HL-60 (cell line): ENCODE data around the gene FCHO2.

Experiments
- DNase-seq, 2 experiments: peaks; one replicate each; pipeline ENCODE4 v3.0.0-alpha.2; 2010 to 2020; ENCODE audit warnings: low read depth in 1 of 2, low spot score in 1 of 2
- H3K27ac ChIP-seq: fragments of 250-450 bp; sonication (Bioruptor Pico); replicated peaks from 2 replicates; pipeline ENCODE4 v1.5.1; 2020; ENCODE audit warnings: mild to moderate bottlenecking, moderate library complexity
- H3K27me3 ChIP-seq: fragments of 250-450 bp; sonication (Bioruptor Pico); 2 replicates; pipeline ENCODE4 v1.5.1; 2021; ENCODE audit warnings: mild to moderate bottlenecking, moderate library complexity; ENCODE audit not compliant: insufficient read depth, poor library complexity, severe bottlenecking
- H3K4me3 ChIP-seq: replicated peaks from 2 replicates; pipeline ENCODE4 v1.5.1; 2011; ENCODE audit warnings: mild to moderate bottlenecking, control low read depth, low read length; ENCODE audit not compliant: insufficient read depth
- CTCF ChIP-seq: IDR thresholded peaks from one replicate; pipeline ENCODE4 v1.5.1; 2011; ENCODE audit warnings: low read length, control low read depth, inconsistent platforms; ENCODE audit not compliant: insufficient read depth
- GABPA ChIP-seq: IDR thresholded peaks from 2 replicates; pipeline ENCODE4 v1.6.1; 2012; ENCODE audit warnings: low read depth
- POLR2AphosphoS5 ChIP-seq: IDR thresholded peaks from 2 replicates; pipeline ENCODE4 v1.6.1; 2012; ENCODE audit warnings: low read depth
- REST ChIP-seq: IDR thresholded peaks from 2 replicates; pipeline ENCODE4 v1.6.1; 2012; ENCODE audit warnings: low read depth; ENCODE audit not compliant: insufficient replicate concordance
- SPI1 ChIP-seq: IDR thresholded peaks from 2 replicates; pipeline ENCODE4 v1.6.1; 2012; ENCODE audit warnings: low read depth, mild to moderate bottlenecking, borderline replicate concordance

Gene FCHO2

GRCh38 chr5:72988769-72989168, 32.9 kb downstream of the FCHO2 start:
- no peak for DNase-seq
- Histone ChIP-seq H3K4me3 (no peak overlapping the region), H3K27ac (no peak overlapping the region), H3K27me3 (no peaks in the 10 kb centered on the region)
- no peak for TF ChIP-seq POLR2AphosphoS5
- no peak for TF ChIP-seq GABPA
- TF ChIP-seq CTCF = no peak
- no peak for TF ChIP-seq SPI1
- no peak for TF ChIP-seq REST

- Histone ChIP-seq H3K4me3 (no peak overlapping the region), H3K27ac (no peak overlapping the region), H3K27me3 (no peaks in the 10 kb centered on the region)
- no peak for DNase-seq
- TF ChIP-seq POLR2AphosphoS5 (no peak), SPI1 (no peak)
Measured at GRCh38 chr5:72991394-72991793, 35.6 kb downstream of the FCHO2 start.

- Histone ChIP-seq H3K27me3 (no peaks in the 10 kb centered on the region), H3K27ac (no peak overlapping the region), H3K4me3 (no peak overlapping the region)
- TF ChIP-seq CTCF (no peak), REST (no peak), SPI1 (no peak)
- DNase-seq = no peak
Measured at GRCh38 chr5:72994578-72994977, 38.7 kb downstream of the FCHO2 start.

- Histone ChIP-seq H3K27ac (no peak overlapping the region), H3K27me3 (no peaks in the 10 kb centered on the region), H3K4me3 (no peak overlapping the region)
- TF ChIP-seq SPI1 (no peak), GABPA (no peak), CTCF (no peak), REST (no peak)
- DNase-seq = no peak
Measured at GRCh38 chr5:72996632-72997031, 40.8 kb downstream of the FCHO2 start.
